NCI-H1048 (cell line): Measurements from ENCODE around the gene CKS2.

ENCODE experiments used
- DNase-seq: peaks from one replicate; lab custom pipeline; 2025; lab: John Stamatoyannopoulos, UW

Gene CKS2

DNA sequence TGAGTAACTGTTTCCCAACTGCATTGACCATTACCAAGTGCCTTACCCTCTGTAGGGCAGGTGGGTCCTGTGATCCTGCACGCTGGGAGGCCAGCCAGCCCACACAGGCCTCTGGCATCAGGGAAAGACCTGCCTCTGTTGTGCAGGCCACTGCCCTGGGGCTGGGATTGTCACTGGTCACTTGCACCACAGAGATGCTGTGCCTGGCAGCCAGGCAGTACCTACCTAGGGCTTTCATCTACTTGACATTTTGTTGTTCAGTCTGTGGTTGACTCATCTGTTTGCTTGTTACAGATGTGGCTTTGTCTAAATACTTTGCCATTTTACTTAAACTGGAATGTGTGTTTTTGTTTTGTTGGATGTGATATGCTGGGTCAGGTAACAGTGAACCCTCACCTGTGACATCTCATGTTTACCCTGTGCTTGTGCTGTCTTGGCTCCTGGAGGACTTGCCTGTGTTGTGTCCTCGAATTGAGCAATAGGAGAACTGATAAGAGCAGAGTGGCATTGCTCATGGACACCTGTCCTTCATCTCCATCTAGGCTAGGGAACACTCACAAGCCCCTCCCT lies 40.1 kb downstream of the CKS2 start:
- DNase-seq = no peak

- no peak for DNase-seq
These were observed 40.7 kb downstream of the CKS2 start for GRCh38 chr9:89351584-89352300.

DNA sequence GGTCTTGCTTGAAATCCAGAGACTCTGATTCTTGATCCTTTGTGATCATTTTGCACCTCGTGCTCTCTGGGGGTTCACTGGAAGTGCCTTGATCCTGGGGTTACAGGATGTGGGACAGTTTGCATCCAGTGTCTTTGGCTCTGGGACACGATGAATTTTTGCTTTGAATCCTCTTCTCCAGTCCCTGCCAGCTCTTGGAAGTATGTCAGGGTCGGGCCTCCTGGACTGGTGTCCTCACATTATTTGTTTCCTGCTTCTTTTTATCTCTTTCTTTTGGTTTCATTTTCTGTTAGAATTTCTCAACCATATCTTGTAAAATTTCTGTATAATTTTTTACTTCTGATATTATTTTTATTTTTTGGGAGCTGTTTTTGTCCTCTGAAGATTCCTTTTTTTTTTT lies 41.5 kb downstream of the CKS2 start:
- DNase-seq = no peak

- no peak for DNase-seq
These were observed 42.1 kb downstream of the CKS2 start for GRCh38 chr9:89352874-89353649.

DNA sequence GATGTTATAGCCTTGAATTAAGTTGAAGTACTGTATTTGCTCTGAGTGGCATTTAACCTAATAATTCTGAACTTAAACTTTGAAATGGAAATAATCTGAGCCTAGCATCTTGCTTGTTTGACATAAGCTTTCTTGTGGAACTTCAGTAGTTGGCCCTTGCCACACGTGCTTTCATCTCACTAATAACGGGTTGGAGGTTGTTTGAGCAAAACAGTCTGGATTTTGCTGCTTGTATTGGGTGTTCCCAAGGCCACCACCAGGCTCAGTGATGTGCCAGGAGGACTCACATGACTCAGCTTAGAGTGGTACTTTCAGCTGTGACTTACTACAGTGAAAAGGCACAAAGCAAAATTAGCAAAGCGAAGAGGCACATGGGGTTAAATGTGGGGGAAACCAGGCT lies 43.0 kb downstream of the CKS2 start:
- DNase-seq = no peak

DNA sequence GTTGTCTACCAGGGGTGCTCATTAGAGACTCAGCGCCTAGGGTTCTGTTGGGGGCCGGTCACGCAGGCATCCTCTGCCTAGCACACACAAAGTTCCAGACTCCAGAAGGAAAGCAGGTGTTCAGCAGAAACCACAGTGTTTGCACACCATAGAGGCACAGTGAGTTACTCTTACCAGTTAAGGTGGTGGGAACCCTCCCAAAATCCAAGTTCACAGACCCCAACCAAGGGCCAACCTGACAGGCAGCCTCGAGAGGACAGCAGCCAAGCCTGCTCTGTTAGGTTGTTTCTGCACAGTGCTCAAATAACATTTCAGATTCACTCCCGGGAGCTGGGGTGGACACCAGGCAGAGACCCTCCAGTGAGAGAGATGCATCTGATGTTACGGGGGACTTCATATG lies 43.5 kb downstream of the CKS2 start:
- DNase-seq = no peak

DNA sequence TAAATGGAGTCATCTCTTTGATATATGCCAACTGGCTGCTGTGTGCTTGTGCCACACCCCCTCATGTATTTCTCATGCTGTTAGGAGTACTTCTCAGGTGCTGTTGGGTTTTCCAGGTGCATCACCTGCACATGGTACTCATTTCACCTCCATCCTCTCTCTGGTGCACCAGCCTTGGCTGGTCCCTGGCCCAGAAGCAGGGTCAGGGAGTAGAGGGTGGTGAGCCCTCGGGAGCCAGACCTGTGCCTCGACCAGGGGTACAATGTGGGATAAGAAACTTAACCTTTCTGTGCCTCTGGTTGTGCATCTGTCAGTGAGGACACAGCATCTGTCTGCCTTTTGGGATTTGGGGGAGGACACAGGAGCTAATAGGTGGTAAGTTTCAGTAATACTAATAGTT lies 45.8 kb downstream of the CKS2 start:
- no peak for DNase-seq

GRCh38 chr9:89357331-89358197 lies 46.6 kb downstream of the CKS2 start:
- no peak for DNase-seq

GRCh38 chr9:89358376-89358916 lies 47.5 kb downstream of the CKS2 start:
- DNase-seq = no peak

- DNase-seq = no peak
These were observed 48.0 kb downstream of the CKS2 start for GRCh38 chr9:89358985-89359384.

DNA sequence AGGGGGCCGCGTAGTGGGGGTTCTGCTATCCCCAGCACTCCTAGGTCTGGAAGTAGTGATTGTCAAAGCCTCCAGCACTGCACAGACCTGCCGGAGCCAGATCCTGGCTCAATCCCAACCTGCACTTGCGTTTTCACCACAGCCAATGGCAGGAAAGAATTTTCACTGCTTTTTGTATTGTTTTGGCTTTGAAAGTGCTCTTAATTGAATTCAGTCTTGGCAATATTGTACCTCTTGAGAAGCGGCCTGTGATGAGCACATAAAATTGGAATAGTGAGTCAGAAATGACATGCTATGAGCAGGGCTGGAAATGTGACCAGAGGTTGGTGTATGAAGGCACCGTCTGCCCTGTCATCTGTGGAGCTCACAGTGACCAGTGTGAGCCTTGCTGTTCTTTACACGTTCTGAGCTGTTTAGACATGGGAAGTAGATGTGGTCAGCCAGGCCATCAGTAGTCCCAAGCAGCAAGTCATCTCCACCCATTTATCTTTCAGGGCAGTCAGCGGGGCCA lies 48.8 kb downstream of the CKS2 start:
- no peak for DNase-seq

DNA sequence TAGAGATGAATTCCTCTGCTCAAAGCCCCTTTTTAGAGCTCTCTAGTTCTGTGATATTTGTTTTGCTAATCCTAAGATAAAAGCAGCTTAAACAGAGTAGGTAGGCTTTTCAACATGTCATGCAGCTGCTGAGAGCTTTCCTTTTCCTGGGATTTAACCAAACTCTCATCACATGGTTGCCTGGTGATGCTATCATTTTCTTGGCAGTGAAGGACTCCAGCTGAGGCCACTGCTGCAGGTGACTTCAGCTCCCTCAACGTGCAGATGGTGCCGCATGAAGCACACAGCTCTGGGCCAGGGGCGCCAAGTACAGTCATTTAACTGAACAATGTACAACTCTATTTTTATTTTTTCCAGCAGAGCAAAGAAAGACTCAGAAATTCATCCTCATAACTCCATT lies 49.5 kb downstream of the CKS2 start:
- no peak for DNase-seq

GRCh38 chr9:89361031-89361430 lies 50.0 kb downstream of the CKS2 start:
- no peak for DNase-seq

GRCh38 chr9:89361816-89362646 lies 51.0 kb downstream of the CKS2 start:
- DNase-seq = no peak

- DNase-seq = no peak
These were observed 51.8 kb downstream of the CKS2 start for GRCh38 chr9:89362647-89363310.

DNA sequence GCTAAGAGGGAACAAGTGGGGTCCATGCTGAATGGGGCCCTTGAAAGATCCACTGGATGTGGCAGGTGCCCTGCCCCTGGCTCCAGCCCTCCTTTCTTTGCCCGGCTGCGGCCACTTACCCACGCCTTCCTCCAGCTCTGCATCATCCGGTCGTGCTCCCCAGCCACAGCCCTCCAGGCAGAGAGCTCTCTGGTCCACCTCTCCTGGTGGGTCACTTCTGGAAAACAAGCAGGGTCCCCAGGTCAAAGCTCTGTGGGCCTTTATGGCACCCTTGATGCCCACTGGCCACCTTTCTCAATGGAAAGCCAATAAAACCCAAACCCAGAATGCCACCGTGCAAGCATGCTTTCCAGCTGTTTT lies 52.3 kb downstream of the CKS2 start:
- no peak for DNase-seq

GRCh38 chr9:89363921-89364665 lies 53.1 kb downstream of the CKS2 start:
- DNase-seq = no peak

DNA sequence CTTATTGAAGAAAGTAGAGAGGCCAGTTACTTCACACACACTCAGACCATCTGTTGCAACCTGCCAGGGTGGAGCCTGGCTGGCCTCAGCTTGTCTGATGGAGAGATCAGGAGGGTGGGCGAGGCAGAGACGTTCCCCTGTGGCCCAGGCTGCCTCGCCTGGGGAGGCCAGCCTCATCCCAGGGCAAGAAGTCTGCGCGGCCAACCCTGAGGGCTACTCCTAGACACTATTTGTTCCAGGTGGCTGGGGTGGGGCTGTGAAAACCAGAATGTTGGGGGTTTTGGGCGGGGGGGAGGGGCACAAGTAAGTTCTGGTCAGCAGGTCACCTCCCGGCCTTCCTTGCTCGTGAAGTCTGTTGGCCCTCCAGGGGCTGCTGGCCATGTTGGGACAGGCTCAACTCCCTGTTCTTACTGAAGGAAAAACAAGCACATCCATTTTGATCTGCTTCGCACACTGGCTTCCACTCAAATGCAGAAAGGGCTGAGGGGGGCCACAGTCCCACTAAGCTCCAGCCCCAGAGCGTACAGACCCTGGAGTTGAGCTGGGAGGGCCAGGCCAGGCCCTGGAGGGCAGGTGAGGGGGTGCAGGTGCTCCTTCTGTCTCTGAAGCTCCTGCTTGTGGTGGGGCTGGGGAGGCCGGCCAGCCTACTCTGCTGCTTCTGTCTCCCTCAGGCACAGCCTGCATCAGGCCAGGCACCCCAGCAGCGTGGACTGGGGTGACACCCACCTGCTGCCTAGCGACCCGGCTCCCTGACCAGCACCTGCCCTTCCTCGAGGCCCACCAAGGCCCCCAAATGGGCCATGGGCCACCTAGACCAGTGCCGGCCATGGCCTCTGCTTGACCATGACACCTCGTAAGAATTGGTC lies 53.9 kb downstream of the CKS2 start:
- DNase-seq = no peak

GRCh38 chr9:89365532-89365912 lies 54.5 kb downstream of the CKS2 start:
- no peak for DNase-seq
